Measurements from ENCODE around the gene POFUT1. TPM values are rescaled to one million over a fixed set of nuclear protein-coding genes. Genes with fewer than 3 reads are reported as not detected.

POFUT1 gene
- total and polyA plus RNA-seq, 2 of the 8 experiments (the other 6 are each of a cell fraction or from before 2014, with no cell fraction given): 19.4 to 24.4 TPM

DNA sequence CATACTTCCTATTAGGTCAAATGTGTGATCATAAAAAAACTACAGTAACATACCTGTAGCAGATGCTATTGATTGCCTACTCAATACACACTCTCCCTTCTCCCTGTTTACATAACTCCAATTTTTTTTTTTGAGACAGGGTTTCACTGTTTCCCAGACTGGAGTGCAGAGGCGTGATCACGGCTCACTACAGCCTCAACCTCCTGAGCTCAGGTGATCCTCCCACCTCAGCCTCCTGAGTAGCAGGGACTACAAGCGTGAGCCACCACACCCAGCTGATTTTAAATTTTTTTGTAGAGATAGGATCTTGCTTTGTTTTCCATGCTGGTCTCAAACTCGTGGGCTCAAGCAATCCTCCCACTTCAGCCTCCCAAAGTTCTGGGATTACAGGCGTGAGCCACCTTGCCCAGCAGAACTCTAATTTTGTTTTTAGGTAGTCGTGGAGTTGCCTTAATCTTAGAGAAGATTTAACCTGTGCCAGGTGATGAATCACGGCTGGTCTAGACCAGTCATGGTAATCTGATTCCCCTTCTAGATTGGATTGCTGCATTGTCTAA lies 55.8 kb downstream of the POFUT1 start:
- no peak overlapping the region for H2BK15ac ChIP-seq (ENCODE audit: low read length)
- no peak overlapping the region for H3K27ac ChIP-seq (ENCODE audit: low read depth, low read length)
- no peak overlapping the region for H2AFZ ChIP-seq (ENCODE audit: low read length)
- peaks cover 4 to 24% of the 10 kb centered on the region in 2 experiments; a peak in 3 of 4 replicates for H3K9me3 ChIP-seq (ENCODE audit: insufficient read depth in 2 of 2, low read depth in 1 of 2, low read length in 1 of 2)
- no peak overlapping the region for H2BK120ac ChIP-seq (replicated peaks; ENCODE audit: low read depth, low read length)
- H3K4me3 ChIP-seq (ENCODE audit: extremely low read depth in 1 of 4, insufficient read depth in 2 of 4, low read depth in 3 of 4, low read length in 4 of 4): no peak overlapping the region
- H2BK12ac ChIP-seq (ENCODE audit: low read depth, low read length): no peak overlapping the region
- no peak overlapping the region for H4K91ac ChIP-seq (replicated peaks; ENCODE audit: insufficient read length, low read length)
- H2BK5ac ChIP-seq (ENCODE audit: low read depth, low read length): no peak overlapping the region
- H3K27me3 ChIP-seq (replicated peaks in 1 of 4; ENCODE audit: control insufficient read depth in 3 of 4, extremely low read depth in 1 of 4, insufficient read depth in 3 of 4, low read length in 3 of 4): no peaks in the 10 kb centered on the region
- no peak overlapping the region for H3K14ac ChIP-seq (ENCODE audit: insufficient read length)
- no peak overlapping the region for H2BK20ac ChIP-seq (ENCODE audit: low read length)
- POLR2A ChIA-PET (ENCODE audit: partially characterized antibody): no interaction called here
- CTCF ChIA-PET (ENCODE audit: partially characterized antibody): no interaction called here
- H4K20me1 ChIP-seq (replicated peaks in 1 of 2; ENCODE audit: control insufficient read depth in 1 of 2, insufficient read depth in 2 of 2, low read length in 2 of 2): no peaks in the 10 kb centered on the region
- no peaks in the 10 kb centered on the region for H3K36me3 ChIP-seq (ENCODE audit: control insufficient read depth in 2 of 4, insufficient read depth in 4 of 4, low read length in 3 of 4)
- H3K4me2 ChIP-seq (ENCODE audit: insufficient read depth in 1 of 2, low read depth in 2 of 2, low read length in 2 of 2): no peak overlapping the region
- H3K23ac ChIP-seq (ENCODE audit: insufficient read length): no peak overlapping the region
- no peak overlapping the region for H4K8ac ChIP-seq (ENCODE audit: extremely low read depth, insufficient read depth, low read length)
- H2AK5ac ChIP-seq (ENCODE audit: low read depth, low read length): no peak overlapping the region
- no peak overlapping the region for H3K56ac ChIP-seq (replicated peaks; ENCODE audit: insufficient read length, low read depth, low read length)
- no peak overlapping the region for H3K4ac ChIP-seq (replicated peaks; ENCODE audit: insufficient read length, low read depth, low read length)
- H3K23me2 ChIP-seq (ENCODE audit: low read depth, low read length): no peaks in the 10 kb centered on the region
- no peak for FAIRE-seq
- DNase-seq (ENCODE audit: low read depth in 1 of 2, low spot score in 2 of 2): no peak
- no peaks in the 10 kb centered on the region for H3K79me1 ChIP-seq (ENCODE audit: low read depth, low read length)
- H3K79me2 ChIP-seq (ENCODE audit: control insufficient read depth in 1 of 2, insufficient read depth in 2 of 2, low read length in 2 of 2): no peaks in the 10 kb centered on the region
- no peaks in the 10 kb centered on the region for H3K4me1 ChIP-seq (replicated peaks in 1 of 4; ENCODE audit: control insufficient read depth in 3 of 4, insufficient read depth in 4 of 4, low read length in 3 of 4)
- WGBS, 2 experiments (ENCODE audit: extremely low coverage in 1 of 2, insufficient coverage in 1 of 2, insufficient read length in 1 of 2, insufficient replicate concordance in 2 of 2, low coverage in 1 of 2, low lambda C conversion rate in 2 of 2, missing lambda C conversion rate in 1 of 2): 85% methylated on average over 7 of the region's 7 CpGs; no CpG with 5 or more reads in 1 of the 2 experiments
- no peak overlapping the region for H3K18ac ChIP-seq (ENCODE audit: extremely low read depth, low read length)
- no peak overlapping the region for H3K9ac ChIP-seq (replicated peaks in 1 of 4; ENCODE audit: extremely low read depth in 1 of 4, low read depth in 3 of 4, low read length in 3 of 4)
- no peak overlapping the region for H4K5ac ChIP-seq (ENCODE audit: insufficient read length, low read depth, low read length)
- TF ChIP-seq TCF12 (IDR thresholded peaks at IDR 0.05; ENCODE audit: low read depth, low read length) (no peak), TAF7 (optimal IDR thresholded peaks at IDR 0.05; ENCODE audit: borderline replicate concordance, low read depth, low read length) (no peak), SIRT6 (IDR thresholded peaks at IDR 0.05; ENCODE audit: low read length) (no peak), TAF1 (IDR thresholded peaks at IDR 0.05; ENCODE audit: low read depth, low read length) (no peak), BACH1 (IDR thresholded peaks at IDR 0.05; ENCODE audit: low read length) (no peak), EZH2 (IDR thresholded peaks at IDR 0.05; ENCODE audit: low read depth, low read length, severe bottlenecking) (no peak), SUZ12 (IDR thresholded peaks at IDR 0.05; ENCODE audit: low read length) (no peak), CHD2 (IDR thresholded peaks at IDR 0.05; ENCODE audit: low read length) (no peak), SP4 (IDR thresholded peaks at IDR 0.05; ENCODE audit: low read length) (no peak), YY1 (IDR thresholded peaks at IDR 0.05; ENCODE audit: low read depth, low read length) (no peak), POLR2AphosphoS5 (IDR thresholded peaks at IDR 0.05; ENCODE audit: low read depth, low read length) (no peak), ASH2L (IDR thresholded peaks at IDR 0.05; ENCODE audit: low read length) (no peak)
- TF ChIP-seq, protein P1, sequence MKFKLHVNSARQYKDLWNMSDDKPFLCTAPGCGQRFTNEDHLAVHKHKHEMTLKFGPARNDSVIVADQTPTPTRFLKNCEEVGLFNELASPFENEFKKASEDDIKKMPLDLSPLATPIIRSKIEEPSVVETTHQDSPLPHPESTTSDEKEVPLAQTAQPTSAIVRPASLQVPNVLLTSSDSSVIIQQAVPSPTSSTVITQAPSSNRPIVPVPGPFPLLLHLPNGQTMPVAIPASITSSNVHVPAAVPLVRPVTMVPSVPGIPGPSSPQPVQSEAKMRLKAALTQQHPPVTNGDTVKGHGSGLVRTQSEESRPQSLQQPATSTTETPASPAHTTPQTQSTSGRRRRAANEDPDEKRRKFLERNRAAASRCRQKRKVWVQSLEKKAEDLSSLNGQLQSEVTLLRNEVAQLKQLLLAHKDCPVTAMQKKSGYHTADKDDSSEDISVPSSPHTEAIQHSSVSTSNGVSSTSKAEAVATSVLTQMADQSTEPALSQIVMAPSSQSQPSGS (IDR thresholded peaks at IDR 0.05; ENCODE audit: low read length): no peak
- TF ChIP-seq, protein P2, sequence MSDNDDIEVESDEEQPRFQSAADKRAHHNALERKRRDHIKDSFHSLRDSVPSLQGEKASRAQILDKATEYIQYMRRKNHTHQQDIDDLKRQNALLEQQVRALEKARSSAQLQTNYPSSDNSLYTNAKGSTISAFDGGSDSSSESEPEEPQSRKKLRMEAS (IDR thresholded peaks at IDR 0.05): no peak
